Measurements from ENCODE around the gene LCN10.

LCN10 gene

DNA sequence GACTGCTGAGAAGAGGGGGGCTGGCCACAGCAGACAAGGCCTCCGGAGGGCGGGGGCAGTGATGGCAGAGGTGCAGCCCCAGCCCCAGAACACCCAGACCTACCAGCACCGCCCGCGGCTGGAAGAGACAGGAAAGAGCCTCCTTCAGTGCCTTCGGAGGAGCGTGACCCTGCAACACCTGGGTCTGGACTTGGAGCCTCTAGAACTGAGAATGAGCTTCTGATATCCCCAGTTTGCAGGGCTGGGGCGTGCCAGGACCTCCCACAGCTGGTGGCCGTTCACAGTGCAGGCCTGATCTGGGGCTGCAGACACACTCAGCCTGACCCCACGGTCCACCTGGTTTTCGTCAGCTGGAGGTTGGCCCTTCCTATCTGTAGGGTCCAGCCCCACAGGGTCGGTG lies 9.1 kb downstream of the LCN10 start:
- ATAC-seq, result no peak
- TF ChIP-seq PATZ1 (CRISPR knock-in tag; IDR thresholded peaks at IDR 0.05; ENCODE audit: borderline replicate concordance) (no peak), CSDC2 (CRISPR knock-in tag; IDR thresholded peaks at IDR 0.05) (no peak), ZNF8 (CRISPR knock-in tag; IDR thresholded peaks at IDR 0.05) (no peak), TCF4 (CRISPR knock-in tag; IDR thresholded peaks at IDR 0.05; ENCODE audit: borderline replicate concordance) (no peak), ZFP30 (CRISPR knock-in tag; IDR thresholded peaks at IDR 0.05) (no peak), ESRRG (CRISPR knock-in tag; IDR thresholded peaks at IDR 0.05) (no peak), ARNTL (CRISPR knock-in tag; IDR thresholded peaks at IDR 0.05; ENCODE audit: borderline replicate concordance, low read depth) (no peak), SNAI2 (CRISPR knock-in tag; IDR thresholded peaks at IDR 0.05) (no peak), BACH2 (CRISPR knock-in tag; IDR thresholded peaks at IDR 0.05; ENCODE audit: borderline replicate concordance) (no peak)

DNA sequence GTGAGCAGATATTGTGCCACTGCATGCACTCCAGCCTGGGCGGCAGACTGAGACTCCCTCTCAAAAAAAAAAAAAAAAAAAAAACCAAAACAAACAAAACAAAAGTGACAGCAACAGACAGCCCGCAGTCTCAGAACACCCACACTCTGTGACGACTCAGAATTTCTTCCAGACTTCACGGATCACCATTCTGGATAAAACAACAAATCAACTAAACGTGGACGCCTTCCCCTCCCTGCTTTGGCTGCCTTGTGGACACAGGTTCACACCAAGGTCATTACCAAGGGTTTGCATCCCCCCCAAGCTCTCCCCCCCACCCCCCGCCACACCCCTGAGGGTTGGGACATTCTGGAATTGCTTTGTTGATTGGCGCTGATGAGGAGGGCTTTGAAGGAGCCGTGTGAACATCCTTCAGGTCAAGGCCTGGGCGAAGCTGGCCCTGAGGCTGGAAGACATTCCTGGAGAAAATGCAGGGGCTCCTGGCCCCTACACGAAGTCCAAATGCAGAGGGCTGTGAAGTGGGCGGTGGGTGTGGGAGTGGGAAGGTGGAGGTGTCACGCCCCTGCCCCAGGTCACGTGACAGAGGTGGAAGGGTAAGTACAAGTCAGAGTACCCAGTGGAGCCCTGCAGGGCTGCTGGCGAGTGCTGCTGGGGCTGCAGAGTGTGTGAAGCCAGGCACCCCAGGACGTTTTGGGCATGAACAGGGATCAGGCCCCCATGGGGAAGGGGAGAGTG lies 10.1 kb downstream of the LCN10 start:
- no peak for ATAC-seq

DNA sequence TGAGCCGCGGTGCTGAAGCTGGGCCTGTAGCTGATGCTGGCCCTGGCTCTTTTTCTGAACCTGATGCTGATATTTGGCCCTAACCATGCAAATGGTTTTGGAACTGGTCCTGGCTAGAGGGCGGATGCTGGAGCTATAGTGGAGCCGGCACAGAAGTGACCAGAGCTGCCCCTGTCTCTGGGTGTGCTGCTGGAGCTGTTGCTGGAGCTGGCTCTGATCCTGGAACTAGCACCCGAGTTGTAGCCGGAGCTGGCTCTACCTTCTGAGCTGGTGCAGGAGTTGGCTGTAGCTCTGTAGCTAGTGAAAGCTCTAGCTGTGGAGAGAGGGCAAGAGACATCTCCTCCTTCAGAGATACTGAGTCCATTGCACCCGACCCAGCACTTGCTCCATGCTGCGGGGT lies 12.8 kb downstream of the LCN10 start:
- TF ChIP-seq ESRRG (CRISPR knock-in tag; IDR thresholded peaks at IDR 0.05) (no peak), CSDC2 (CRISPR knock-in tag; IDR thresholded peaks at IDR 0.05) (no peak), ZC3H10 (CRISPR knock-in tag; IDR thresholded peaks at IDR 0.05) (no peak), TSHZ2 (CRISPR knock-in tag; IDR thresholded peaks at IDR 0.05) (no peak), ZNF8 (CRISPR knock-in tag; IDR thresholded peaks at IDR 0.05) (no peak), BACH2 (CRISPR knock-in tag; IDR thresholded peaks at IDR 0.05; ENCODE audit: borderline replicate concordance) (no peak), ZFP3 (CRISPR knock-in tag; IDR thresholded peaks at IDR 0.05) (no peak), PATZ1 (CRISPR knock-in tag; IDR thresholded peaks at IDR 0.05; ENCODE audit: borderline replicate concordance) (no peak), ARNTL (CRISPR knock-in tag; IDR thresholded peaks at IDR 0.05; ENCODE audit: borderline replicate concordance, low read depth) (no peak)

More for the DNA sequence above, 10.1 kb downstream of the LCN10 start:
- TF ChIP-seq ARNTL (CRISPR knock-in tag; IDR thresholded peaks at IDR 0.05; ENCODE audit: borderline replicate concordance, low read depth) (no peak), RARB (CRISPR knock-in tag; IDR thresholded peaks at IDR 0.05) (no peak), TCF4 (CRISPR knock-in tag; IDR thresholded peaks at IDR 0.05; ENCODE audit: borderline replicate concordance) (no peak), ZFP3 (CRISPR knock-in tag; IDR thresholded peaks at IDR 0.05) (no peak), PATZ1 (CRISPR knock-in tag; IDR thresholded peaks at IDR 0.05; ENCODE audit: borderline replicate concordance) (no peak), GLIS3 (CRISPR knock-in tag; IDR thresholded peaks at IDR 0.05) (no peak), ZNF565 (CRISPR knock-in tag; conservative IDR thresholded peaks at IDR 0.05; ENCODE audit: low read depth) (no peak)

DNA sequence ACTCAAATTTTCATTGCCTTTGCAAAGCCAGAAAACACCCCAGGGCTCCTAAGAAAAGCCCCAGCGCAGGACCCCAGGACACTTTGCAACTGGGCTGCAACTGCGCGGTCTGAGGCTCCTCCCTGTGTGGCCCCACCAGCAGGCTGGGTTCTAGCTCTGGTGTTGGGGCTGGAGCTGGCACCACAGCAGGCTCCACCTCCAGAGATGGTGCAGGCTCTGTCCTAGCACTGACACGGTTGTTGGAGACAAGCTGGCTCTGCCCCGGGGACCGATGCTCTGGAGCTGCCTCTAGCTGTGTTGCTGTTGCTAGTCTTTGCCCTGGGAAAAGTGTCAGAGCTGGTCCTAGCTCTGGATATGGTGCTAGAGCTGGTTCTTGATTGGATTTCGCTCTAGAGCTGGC lies 13.6 kb downstream of the LCN10 start:
- peak; percentile 5 for ATAC-seq
- no peak for TF ChIP-seq ESRRG (CRISPR knock-in tag; IDR thresholded peaks at IDR 0.05)
- no peak for TF ChIP-seq POU6F1 (CRISPR knock-in tag; IDR thresholded peaks at IDR 0.05; ENCODE audit: borderline replicate concordance, low read depth)
- no peak for TF ChIP-seq ISL1 (CRISPR knock-in tag; IDR thresholded peaks at IDR 0.05)
- TF ChIP-seq GLIS3 (CRISPR knock-in tag; IDR thresholded peaks at IDR 0.05), result no peak
- no peak for TF ChIP-seq OSR1 (CRISPR knock-in tag; IDR thresholded peaks at IDR 0.05)
- TF ChIP-seq BACH2 (CRISPR knock-in tag; IDR thresholded peaks at IDR 0.05; ENCODE audit: borderline replicate concordance), result no peak
- TF ChIP-seq ZC3H10 (CRISPR knock-in tag; IDR thresholded peaks at IDR 0.05), result no peak
- no peak for TF ChIP-seq RARB (CRISPR knock-in tag; IDR thresholded peaks at IDR 0.05)
- TF ChIP-seq, protein P1, sequence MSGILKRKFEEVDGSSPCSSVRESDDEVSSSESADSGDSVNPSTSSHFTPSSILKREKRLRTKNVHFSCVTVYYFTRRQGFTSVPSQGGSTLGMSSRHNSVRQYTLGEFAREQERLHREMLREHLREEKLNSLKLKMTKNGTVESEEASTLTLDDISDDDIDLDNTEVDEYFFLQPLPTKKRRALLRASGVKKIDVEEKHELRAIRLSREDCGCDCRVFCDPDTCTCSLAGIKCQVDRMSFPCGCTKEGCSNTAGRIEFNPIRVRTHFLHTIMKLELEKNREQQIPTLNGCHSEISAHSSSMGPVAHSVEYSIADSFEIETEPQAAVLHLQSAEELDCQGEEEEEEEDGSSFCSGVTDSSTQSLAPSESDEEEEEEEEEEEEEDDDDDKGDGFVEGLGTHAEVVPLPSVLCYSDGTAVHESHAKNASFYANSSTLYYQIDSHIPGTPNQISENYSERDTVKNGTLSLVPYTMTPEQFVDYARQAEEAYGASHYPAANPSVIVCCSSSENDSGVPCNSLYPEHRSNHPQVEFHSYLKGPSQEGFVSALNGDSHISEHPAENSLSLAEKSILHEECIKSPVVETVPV (CRISPR knock-in tag; IDR thresholded peaks at IDR 0.05), result no peak
- no peak for TF ChIP-seq TCF4 (CRISPR knock-in tag; IDR thresholded peaks at IDR 0.05; ENCODE audit: borderline replicate concordance)
- no peak for TF ChIP-seq ZNF70 (CRISPR knock-in tag; IDR thresholded peaks at IDR 0.05)
- no peak for TF ChIP-seq PATZ1 (CRISPR knock-in tag; IDR thresholded peaks at IDR 0.05; ENCODE audit: borderline replicate concordance)

More for the DNA sequence above, 12.8 kb downstream of the LCN10 start:
- ATAC-seq, result no peak
